Spleen (tissue), 7 donors: ENCODE data around the gene SMIM35.

Source experiments
- CTCF ChIP-seq, 11 experiments: fragments of 200-600 bp in 7 of 11; fragments of 450-650 bp in 4 of 11; sonication (generic) in 4 of 11; IDR thresholded peaks in 8 of 11; conservative IDR thresholded peaks in 3 of 11; 1 replicate in 7 of 11; 2 replicates in 4 of 11; pipeline versions ENCODE4 v1.4.0 to v1.8.0; 2016 to 2021; ENCODE audit warnings: antibody characterized with exemption in 11 of 11, inconsistent platforms in 4 of 11, mild to moderate bottlenecking in 1 of 11
- POLR2A ChIP-seq, 3 donors: fragments of 450-650 bp; IDR thresholded peaks; one replicate each; pipeline ENCODE4 v1.5.1; 2017; ENCODE audit warnings: antibody characterized with exemption in 3 of 3, mild to moderate bottlenecking in 1 of 3
- POLR2AphosphoS5 ChIP-seq, 3 donors: sonication (generic); formaldehyde crosslinking; IDR thresholded peaks; one replicate each; pipeline ENCODE4 v1.5.1; 2017; ENCODE audit warnings: antibody characterized with exemption in 3 of 3
- donor health status: DM: no; HTN: no; CAD: no; lungs with moderate emphysema.
- donor health status: DM: no; HTN: no; CAD: no.
- donor health status: DM: no; HTN: no; CAD: no.

- TF ChIP-seq CTCF (IDR thresholded peaks at IDR 0.05 in 8 of 11, conservative IDR thresholded peaks at IDR 0.05 in 3 of 11) (no peak), POLR2A (IDR thresholded peaks at IDR 0.05) (no peak), POLR2AphosphoS5 (IDR thresholded peaks at IDR 0.05) (no peak)
Measured at GRCh38 chr11:117976445-117976844, 110.3 kb downstream of the SMIM35 start.
